Stimulated activated CD8-positive, alpha-beta memory T cell treated with anti-CD3 and anti-CD28 coated beads, Interleukin-7, amount 100 ng/mL, for 48 hours (primary cell): ENCODE results near the gene RTP3.
"Not testable (repeated sequence)": the region's sequence is repeated elsewhere in the genome, so short reads cannot be mapped to it uniquely, and the experiment has no call there.

Experiments
- DNase-seq, 2 donors: peaks; one replicate each; pipeline ENCODE4 v3.0.0-alpha.2; 2020; ENCODE audit warnings: low read depth in 1 of 2; ENCODE audit errors: extremely low read depth in 1 of 2

RTP3 gene

DNA sequence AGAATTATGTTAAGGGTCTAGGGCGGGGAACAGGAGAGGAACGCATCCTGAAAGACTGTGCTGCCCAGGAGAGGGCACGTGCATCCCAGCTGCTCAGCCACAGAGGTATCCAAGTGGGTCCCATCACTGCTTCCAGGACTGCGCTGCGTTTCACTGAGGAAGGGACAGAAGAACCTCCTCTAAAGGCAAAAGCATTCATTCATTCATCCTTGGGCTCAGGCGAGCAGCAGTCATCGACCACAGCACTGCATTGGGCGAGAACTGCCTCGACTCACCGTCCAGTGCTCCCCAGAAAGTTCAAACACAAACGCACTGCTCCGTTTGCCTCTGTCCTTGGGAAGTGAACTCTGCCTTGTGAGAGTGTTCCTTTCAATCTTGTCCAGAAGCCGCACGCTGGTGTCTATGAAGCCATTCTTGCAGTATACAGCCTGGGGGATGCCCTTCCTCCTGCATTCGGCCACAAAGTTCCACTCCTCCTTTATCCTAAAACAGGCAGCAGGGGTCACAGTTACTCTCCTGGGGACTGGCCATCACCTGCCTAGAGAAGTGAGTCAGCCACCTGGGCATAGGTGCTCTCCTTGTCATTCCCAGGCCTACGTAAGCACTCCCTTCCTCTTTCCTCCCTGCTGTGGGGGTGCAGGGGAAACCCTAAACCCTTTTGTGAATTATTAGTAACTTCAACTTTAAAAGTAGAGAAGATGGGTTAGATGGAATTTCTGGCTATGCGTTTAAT lies 47.2 kb downstream of the RTP3 start:
- no peak for DNase-seq

DNA sequence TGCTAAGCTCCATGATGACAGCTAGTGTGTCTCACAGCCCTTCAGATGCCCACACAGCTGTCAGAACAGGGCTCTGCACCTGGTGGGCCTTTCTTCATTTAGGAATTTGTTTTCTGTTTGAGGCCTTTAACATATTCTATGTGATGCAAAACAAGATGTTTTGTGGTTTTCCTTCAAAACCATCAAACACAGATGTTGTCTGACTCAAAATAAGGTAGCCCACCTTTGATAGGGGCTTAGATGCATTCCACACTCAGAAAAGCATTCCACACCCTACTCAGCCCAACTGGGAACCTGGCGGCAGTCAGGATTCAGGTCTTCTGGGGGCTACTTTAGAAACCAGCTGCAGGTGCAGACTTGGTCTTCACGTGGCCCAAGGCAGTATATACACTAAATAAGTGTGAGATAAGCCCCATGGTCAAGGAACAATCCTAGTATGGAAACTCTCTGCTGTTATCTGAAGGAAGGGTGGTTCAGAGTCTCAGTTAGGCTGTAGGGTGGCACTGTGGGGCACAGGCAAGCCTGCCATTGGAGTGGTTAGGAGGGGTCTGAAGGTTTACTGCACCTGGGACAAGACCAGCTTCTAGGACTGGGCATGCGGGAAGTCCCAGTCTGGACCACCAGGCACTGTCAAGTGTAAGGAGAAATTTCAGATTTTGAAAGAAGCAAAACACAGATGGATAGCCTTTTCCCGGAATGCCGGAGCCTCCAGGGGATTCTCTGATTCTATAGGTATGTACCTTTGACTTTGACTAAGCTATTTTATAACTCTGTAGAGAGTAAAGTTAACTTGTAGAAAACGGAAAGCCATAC lies 48.2 kb downstream of the RTP3 start:
- no peak for DNase-seq

DNA sequence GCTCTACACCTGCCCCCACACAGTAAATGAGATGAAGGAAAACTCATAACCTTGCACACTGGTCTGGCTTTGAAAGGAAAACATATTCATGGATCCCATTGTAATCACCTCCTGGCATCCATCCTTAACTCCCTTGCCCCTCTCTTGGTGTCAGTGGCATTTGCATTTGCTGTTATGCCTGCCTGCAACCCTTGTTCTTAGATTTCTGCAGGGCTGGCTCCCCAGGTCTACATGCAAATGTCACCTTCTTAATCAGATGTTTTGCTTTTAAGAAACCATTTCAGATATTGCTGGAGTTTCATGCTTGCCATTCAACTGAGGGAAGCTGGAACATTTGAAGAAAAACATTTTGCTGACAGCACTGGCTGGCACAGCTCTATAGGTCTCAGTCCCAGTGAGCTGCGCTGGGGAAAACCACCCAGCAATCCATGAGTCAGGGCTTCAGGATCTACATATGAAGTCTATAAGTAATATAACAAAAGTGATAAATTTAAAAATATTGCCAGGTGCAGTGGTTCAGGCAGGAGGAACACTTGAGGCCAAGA lies 49.2 kb downstream of the RTP3 start:
- DNase-seq = no peak

DNA sequence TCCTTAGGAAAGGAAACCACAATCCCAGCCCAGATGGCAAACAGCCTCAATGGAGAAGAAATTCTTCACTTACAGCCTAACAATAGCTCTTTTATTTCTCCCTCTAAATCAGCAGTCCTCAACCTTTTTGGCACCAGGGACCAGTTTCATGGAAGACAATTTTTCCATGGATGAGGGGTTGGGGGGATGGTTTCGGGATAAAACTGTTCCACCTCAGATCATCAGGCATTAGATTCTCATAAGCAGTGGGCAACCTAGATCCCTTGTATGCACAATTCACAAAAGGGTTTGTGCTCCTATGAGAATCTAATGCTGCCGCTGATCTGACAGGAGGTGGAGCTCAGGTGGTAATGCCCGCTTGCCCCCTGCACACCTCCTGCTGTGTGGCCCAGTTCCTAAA lies 50.8 kb downstream of the RTP3 start:
- DNase-seq = not testable (repeated sequence)

DNA sequence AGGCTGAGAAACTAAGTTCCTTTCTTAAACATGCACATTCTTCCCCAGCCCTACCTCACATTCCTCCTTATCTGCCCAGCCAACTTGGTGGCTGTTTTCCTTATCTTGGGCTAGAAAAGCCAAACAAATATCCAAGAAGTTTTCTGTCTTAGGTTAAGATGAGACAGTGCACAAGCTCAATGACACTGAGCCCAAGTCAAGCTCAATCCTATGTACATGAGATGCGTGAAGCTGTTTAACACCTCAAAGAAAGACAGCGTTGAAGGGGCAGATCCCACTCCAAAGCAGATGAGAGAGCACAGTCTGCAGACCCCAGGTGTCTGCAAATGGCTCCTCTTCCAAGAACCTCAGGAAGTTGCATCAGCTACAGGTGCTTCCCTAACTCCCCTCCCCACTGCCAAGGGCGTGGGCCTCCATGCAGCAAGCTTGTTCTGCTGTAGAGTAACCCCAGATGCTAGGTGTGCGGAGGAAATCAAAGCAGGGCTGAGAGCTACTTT lies 51.7 kb downstream of the RTP3 start:
- DNase-seq = no peak

DNA sequence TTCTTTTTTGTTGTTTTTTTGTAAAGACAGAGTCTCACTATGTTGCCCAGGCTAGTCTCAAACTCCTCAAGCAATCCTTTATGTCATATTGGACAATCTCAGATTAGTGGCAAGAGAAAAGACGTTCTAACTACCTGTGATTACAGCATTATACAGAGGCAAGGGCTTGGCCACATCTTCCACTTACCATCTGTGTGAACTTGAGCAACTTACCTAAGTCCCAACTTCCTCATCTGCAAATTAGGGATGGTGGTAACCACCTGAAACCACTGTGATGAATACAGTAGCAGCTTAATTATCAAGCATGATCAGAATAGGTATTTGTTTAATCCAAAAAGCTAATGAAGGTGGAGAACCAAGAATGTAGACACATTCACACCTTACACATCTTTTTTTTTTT lies 52.2 kb downstream of the RTP3 start:
- no peak for DNase-seq
